K562 (cell line): ENCODE data around the gene CD300H. TPM values are rescaled to one million over a fixed set of nuclear protein-coding genes. Genes with fewer than 3 reads are reported as not detected.

ENCODE experiments used
- BACH1 ChIP-seq: fragments of 200-800 bp; sonication (Bioruptor generic); IDR thresholded peaks from 2 replicates; pipeline ENCODE4 v1.6.1; 2016; ENCODE audit warnings: missing genetic modification characterization, missing compliant biosample characterization
- CBX1 ChIP-seq: sonication (generic); IDR thresholded peaks from 2 replicates; pipeline ENCODE4 v1.6.1; 2016; ENCODE audit warnings: antibody characterized with exemption, low read depth, mild to moderate bottlenecking
- CBX2 ChIP-seq: fragments of 200-600 bp; sonication (generic); IDR thresholded peaks from one replicate; pipeline ENCODE4 v1.6.1; 2012; ENCODE audit warnings: mild to moderate bottlenecking, low read length, inconsistent platforms; ENCODE audit not compliant: insufficient read depth, poor library complexity, severe bottlenecking
- CEBPB ChIP-seq: fragments of 450-650 bp; IDR thresholded peaks from 2 replicates; pipeline ENCODE4 v1.6.1; 2016; ENCODE audit warnings: missing genetic modification characterization, missing compliant biosample characterization
- DDX20 ChIP-seq: fragments of 450-650 bp; IDR thresholded peaks from 2 replicates; pipeline ENCODE4 v1.6.1; 2016; ENCODE audit warnings: missing genetic modification characterization, low read depth, mild to moderate bottlenecking, missing compliant biosample characterization, moderate library complexity
- ESRRA ChIP-seq: fragments of 450-650 bp; IDR thresholded peaks from 2 replicates; pipeline ENCODE4 v1.6.1; 2014; ENCODE audit warnings: low read depth, mild to moderate bottlenecking, moderate library complexity, borderline replicate concordance
- KDM4B ChIP-seq, 2 experiments: fragments of 450-650 bp in 1 of 2; sonication (generic) in 1 of 2; IDR thresholded peaks; 2 replicates each; pipeline ENCODE4 v1.6.1; 2016 to 2017; ENCODE audit warnings: borderline replicate concordance in 2 of 2, antibody characterized with exemption in 1 of 2, low read depth in 1 of 2, mild to moderate bottlenecking in 1 of 2
- MTA2 ChIP-seq: fragments of 450-650 bp; IDR thresholded peaks from 2 replicates; pipeline ENCODE4 v1.6.1; 2016; ENCODE audit warnings: low read depth
- MTF1 ChIP-seq: fragments of 250-450 bp; sonication (Bioruptor Pico); IDR thresholded peaks from 2 replicates; pipeline ENCODE4 v1.9.0; 2021; ENCODE audit warnings: moderate library complexity, mild to moderate bottlenecking, inconsistent platforms, borderline replicate concordance
- RBM14 ChIP-seq: fragments of 200-400 bp; formaldehyde crosslinking; IDR thresholded peaks from 2 replicates; pipeline ENCODE4 v1.6.1; 2018; ENCODE audit warnings: low read depth, mild to moderate bottlenecking, low read length, moderate library complexity, borderline replicate concordance; ENCODE audit not compliant: insufficient read depth
- RBM34 ChIP-seq: fragments of 200-400 bp; formaldehyde crosslinking; IDR thresholded peaks from 2 replicates; pipeline ENCODE4 v1.6.1; 2018; ENCODE audit warnings: low read length, borderline replicate concordance; ENCODE audit not compliant: insufficient read depth
- RNF2 ChIP-seq: sonication (generic); IDR thresholded peaks from 2 replicates; pipeline ENCODE4 v1.6.1; 2016
- SETDB1 ChIP-seq: IDR thresholded peaks from one replicate; pipeline ENCODE4 v1.6.1; 2012; ENCODE audit warnings: low read length, control low read depth, inconsistent platforms
- STAT5B ChIP-seq: fragments of 250-450 bp; sonication (Bioruptor Pico); IDR thresholded peaks from 2 replicates; pipeline ENCODE4 v1.8.0; 2021; ENCODE audit warnings: mild to moderate bottlenecking, inconsistent platforms
- ZNF175 ChIP-seq: fragments of 200-800 bp; sonication (Bioruptor generic); IDR thresholded peaks from 2 replicates; pipeline ENCODE4 v1.6.1; 2016; ENCODE audit warnings: low read depth, mild to moderate bottlenecking, missing genetic modification characterization, missing compliant biosample characterization
- ZNF436 ChIP-seq: fragments of 250-450, 450-650 bp; sonication (Bioruptor Pico); formaldehyde crosslinking; IDR thresholded peaks from 2 replicates; pipeline ENCODE4 v1.7.0; 2020; ENCODE audit warnings: mild to moderate bottlenecking
- ZNF551 ChIP-seq: fragments of 250-450 bp; sonication (Bioruptor Pico); IDR thresholded peaks from 2 replicates; pipeline ENCODE4 v1.5.0; 2021; ENCODE audit warnings: mild to moderate bottlenecking, moderate library complexity
- ZNF76 ChIP-seq: fragments of 250-450 bp; sonication (Bioruptor Pico); IDR thresholded peaks from 2 replicates; pipeline ENCODE4 v1.4.0; 2020; ENCODE audit warnings: mild to moderate bottlenecking, moderate library complexity, borderline replicate concordance
- polyA plus RNA-seq, 8 experiments: library from polyadenylated mRNA; depleted of rRNA in 4 of 8; stranded (reverse) in 5 of 8; unstranded in 3 of 8; fragments of >200 nt; fragmentation: Nextera tagmentation in 2 of 8; fragmentation: Illumina TruSeq in 1 of 8; extraction: Ambion mirVana in 2 of 8; extraction: Trizol in 1 of 8; gene quantifications; 2 replicates each; pipeline versions ENCODE4 v1.2.1 to v1.2.3, GENCODE V29; 2011 to 2014; ENCODE audit warnings: inconsistent platforms in 1 of 8, missing spikeins in 1 of 8
- total RNA-seq, 7 experiments: library from RNA; depleted of rRNA in 6 of 7; stranded (reverse); fragments of >200 nt in 6 of 7; fragmentation: Illumina TruSeq in 2 of 7; extraction: Trizol in 2 of 7; gene quantifications; 2 replicates each; pipeline versions ENCODE4 v1.2.1 to v1.2.3, GENCODE V29; 2011 to 2021; ENCODE audit warnings: low replicate concordance in 1 of 7
- TF ChIP-seq, protein P1 (sequence below): IDR thresholded peaks from 2 replicates; pipeline ENCODE4 v1.6.1; 2011; ENCODE audit warnings: borderline replicate concordance, low read depth, mild to moderate bottlenecking, moderate library complexity, low read length; ENCODE audit not compliant: insufficient read depth, poor library complexity, severe bottlenecking
- TF ChIP-seq, protein P2 (sequence below): sonication (generic); formaldehyde crosslinking; IDR thresholded peaks from 2 replicates; pipeline ENCODE4 v1.8.1; 2023; ENCODE audit warnings: mild to moderate bottlenecking, missing genetic modification reagents
- TF ChIP-seq, protein P3 (sequence below): sonication (generic); formaldehyde crosslinking; IDR thresholded peaks from 2 replicates; pipeline ENCODE4 v1.8.0; 2022; ENCODE audit warnings: mild to moderate bottlenecking, missing genetic modification reagents
- TF ChIP-seq, protein P4 (sequence below), 2 experiments: fragments of 450-650 bp; conservative IDR thresholded peaks; 2 replicates each; pipeline ENCODE4 v1.6.1; 2017; ENCODE audit warnings: mild to moderate bottlenecking in 2 of 2, moderate library complexity in 2 of 2

The CD300H gene
- total and polyA plus RNA-seq, 9 of the 15 experiments (the other 6 are each of a cell fraction or from before 2014, with no cell fraction given), result not detected

DNA sequence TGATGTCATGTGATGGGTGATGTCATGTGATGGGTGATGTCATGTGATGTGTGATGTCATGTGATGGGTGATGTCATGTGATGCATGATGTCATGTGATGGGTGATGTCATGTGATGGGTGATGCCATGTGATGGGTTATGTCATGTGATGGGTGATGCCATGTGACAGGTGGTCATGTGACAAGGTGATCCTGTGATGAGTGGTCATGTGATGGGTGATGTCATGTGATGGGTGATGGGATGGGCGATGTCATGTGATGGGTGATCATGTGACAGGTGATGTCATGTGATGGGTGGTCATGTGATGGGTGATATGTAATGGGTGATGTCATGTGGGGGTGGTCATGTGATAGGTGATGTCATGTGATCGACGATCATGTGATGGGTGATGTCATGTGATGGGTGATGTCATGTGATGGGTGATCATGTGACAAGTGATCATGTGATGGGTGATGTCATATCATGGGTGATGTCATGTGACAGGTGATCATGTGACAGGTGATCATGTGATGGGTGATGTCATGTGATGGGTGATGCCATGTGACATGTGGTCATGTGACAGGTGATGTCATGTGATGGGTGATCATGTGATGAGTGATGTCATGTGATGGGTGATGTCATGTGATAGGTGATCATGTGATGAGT lies 53.2 kb downstream of the CD300H start (continued):
- no peak for TF ChIP-seq ZNF436 (CRISPR knock-in tag)
- TF ChIP-seq SETDB1, result no peak
- no peak for TF ChIP-seq DDX20
- TF ChIP-seq CBX1, result peak; percentile 87; the same call in 1 of the 2 replicates
- TF ChIP-seq RBM14, result no peak
- TF ChIP-seq RBM34, result no peak
- peak; percentile 12; the same call in 1 of the 2 replicates for TF ChIP-seq RNF2
- TF ChIP-seq, protein P1, sequence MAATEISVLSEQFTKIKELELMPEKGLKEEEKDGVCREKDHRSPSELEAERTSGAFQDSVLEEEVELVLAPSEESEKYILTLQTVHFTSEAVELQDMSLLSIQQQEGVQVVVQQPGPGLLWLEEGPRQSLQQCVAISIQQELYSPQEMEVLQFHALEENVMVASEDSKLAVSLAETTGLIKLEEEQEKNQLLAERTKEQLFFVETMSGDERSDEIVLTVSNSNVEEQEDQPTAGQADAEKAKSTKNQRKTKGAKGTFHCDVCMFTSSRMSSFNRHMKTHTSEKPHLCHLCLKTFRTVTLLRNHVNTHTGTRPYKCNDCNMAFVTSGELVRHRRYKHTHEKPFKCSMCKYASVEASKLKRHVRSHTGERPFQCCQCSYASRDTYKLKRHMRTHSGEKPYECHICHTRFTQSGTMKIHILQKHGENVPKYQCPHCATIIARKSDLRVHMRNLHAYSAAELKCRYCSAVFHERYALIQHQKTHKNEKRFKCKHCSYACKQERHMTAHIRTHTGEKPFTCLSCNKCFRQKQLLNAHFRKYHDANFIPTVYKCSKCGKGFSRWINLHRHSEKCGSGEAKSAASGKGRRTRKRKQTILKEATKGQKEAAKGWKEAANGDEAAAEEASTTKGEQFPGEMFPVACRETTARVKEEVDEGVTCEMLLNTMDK, result no peak
- TF ChIP-seq, protein P2, sequence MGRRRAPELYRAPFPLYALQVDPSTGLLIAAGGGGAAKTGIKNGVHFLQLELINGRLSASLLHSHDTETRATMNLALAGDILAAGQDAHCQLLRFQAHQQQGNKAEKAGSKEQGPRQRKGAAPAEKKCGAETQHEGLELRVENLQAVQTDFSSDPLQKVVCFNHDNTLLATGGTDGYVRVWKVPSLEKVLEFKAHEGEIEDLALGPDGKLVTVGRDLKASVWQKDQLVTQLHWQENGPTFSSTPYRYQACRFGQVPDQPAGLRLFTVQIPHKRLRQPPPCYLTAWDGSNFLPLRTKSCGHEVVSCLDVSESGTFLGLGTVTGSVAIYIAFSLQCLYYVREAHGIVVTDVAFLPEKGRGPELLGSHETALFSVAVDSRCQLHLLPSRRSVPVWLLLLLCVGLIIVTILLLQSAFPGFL (CRISPR knock-in tag), result no peak
- peak in 1 of 2 experiments; percentile 66; a peak in 1 of 4 replicates for TF ChIP-seq KDM4B (IDR thresholded peaks at IDR 0.05; ENCODE audit: borderline replicate concordance in 2 of 2, low read depth in 1 of 2)
- TF ChIP-seq ZNF175 (CRISPR knock-in tag), result no peak
- TF ChIP-seq ESRRA, result peak; percentile 13; the same call in 1 of the 2 replicates
- no peak for TF ChIP-seq MTF1 (CRISPR knock-in tag)
- no peak for TF ChIP-seq ZNF76 (CRISPR knock-in tag)
- no peak for TF ChIP-seq STAT5B (CRISPR knock-in tag)
- TF ChIP-seq CBX2, result no peak
- TF ChIP-seq, protein P3, sequence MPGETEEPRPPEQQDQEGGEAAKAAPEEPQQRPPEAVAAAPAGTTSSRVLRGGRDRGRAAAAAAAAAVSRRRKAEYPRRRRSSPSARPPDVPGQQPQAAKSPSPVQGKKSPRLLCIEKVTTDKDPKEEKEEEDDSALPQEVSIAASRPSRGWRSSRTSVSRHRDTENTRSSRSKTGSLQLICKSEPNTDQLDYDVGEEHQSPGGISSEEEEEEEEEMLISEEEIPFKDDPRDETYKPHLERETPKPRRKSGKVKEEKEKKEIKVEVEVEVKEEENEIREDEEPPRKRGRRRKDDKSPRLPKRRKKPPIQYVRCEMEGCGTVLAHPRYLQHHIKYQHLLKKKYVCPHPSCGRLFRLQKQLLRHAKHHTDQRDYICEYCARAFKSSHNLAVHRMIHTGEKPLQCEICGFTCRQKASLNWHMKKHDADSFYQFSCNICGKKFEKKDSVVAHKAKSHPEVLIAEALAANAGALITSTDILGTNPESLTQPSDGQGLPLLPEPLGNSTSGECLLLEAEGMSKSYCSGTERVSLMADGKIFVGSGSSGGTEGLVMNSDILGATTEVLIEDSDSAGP (CRISPR knock-in tag), result peak; percentile 3; the same call in 1 of the 2 replicates
- no peak for TF ChIP-seq CEBPB (tag)
- no peak for TF ChIP-seq BACH1 (tag)
- TF ChIP-seq, protein P4, sequence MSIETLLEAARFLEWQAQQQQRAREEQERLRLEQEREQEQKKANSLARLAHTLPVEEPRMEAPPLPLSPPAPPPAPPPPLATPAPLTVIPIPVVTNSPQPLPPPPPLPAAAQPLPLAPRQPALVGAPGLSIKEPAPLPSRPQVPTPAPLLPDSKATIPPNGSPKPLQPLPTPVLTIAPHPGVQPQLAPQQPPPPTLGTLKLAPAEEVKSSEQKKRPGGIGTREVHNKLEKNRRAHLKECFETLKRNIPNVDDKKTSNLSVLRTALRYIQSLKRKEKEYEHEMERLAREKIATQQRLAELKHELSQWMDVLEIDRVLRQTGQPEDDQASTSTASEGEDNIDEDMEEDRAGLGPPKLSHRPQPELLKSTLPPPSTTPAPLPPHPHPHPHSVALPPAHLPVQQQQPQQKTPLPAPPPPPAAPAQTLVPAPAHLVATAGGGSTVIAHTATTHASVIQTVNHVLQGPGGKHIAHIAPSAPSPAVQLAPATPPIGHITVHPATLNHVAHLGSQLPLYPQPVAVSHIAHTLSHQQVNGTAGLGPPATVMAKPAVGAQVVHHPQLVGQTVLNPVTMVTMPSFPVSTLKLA (conservative IDR thresholded peaks at IDR 0.05), result no peak
- no peak for TF ChIP-seq MTA2
- TF ChIP-seq ZNF551 (CRISPR knock-in tag), result no peak
